PC-3 (cell line): Measurements from ENCODE around the gene ADCYAP1R1. TPM values are rescaled to one million over a fixed set of nuclear protein-coding genes. Genes with fewer than 3 reads are reported as not detected.

Experiments
- ATAC-seq: fragments of 200-7000 bp; cut with Tn5 transposase; 2 replicates; pipeline ENCODE4 v1.9.1; 2020; ENCODE audit warnings: mild to moderate bottlenecking, moderate library complexity
- BruUV-seq: library from RNA; stranded (reverse); fragments of 400-500 nt; replicated peaks from 2 replicates; lab custom pipeline; 2021; lab: Mats Ljungman, UMichigan
- CTCF ChIA-PET: fragments of 300-600 bp; sonication (Branson Sonifier 250); formaldehyde crosslinking; loops from one replicate; lab custom pipeline; 2022; ENCODE audit warnings: antibody characterized with exemption; lab: Charles Lee
- POLR2A ChIA-PET: fragments of 300-600 bp; sonication (Branson Sonifier 250); formaldehyde crosslinking; loops from one replicate; lab custom pipeline; 2022; ENCODE audit warnings: antibody characterized with exemption; ENCODE audit not compliant: unreplicated experiment; lab: Charles Lee
- DNase-seq: peaks from one replicate; pipeline ENCODE4 v3.0.0-alpha.2; 2015
- H2AFZ ChIP-seq: fragments of 300-600 bp; sonication (generic); 2 replicates; pipeline ENCODE4 v1.6.0; 2016; ENCODE audit warnings: antibody characterized with exemption, low read length
- H3F3A ChIP-seq: fragments of 300-600 bp; sonication (generic); one replicate; pipeline ENCODE4 v1.6.0; 2017; ENCODE audit warnings: antibody characterized with exemption, low read length, control low read depth, mild to moderate bottlenecking; ENCODE audit not compliant: unreplicated experiment
- H3K27ac ChIP-seq: fragments of 300-600 bp; sonication (generic); 2 replicates; pipeline ENCODE4 v1.5.1; 2016; ENCODE audit warnings: mild to moderate bottlenecking, low read length
- H3K27me3 ChIP-seq: fragments of 300-600 bp; sonication (generic); 2 replicates; pipeline ENCODE4 v1.6.1; 2016; ENCODE audit warnings: low read length, mixed read lengths
- H3K36me3 ChIP-seq: fragments of 300-600 bp; sonication (generic); 2 replicates; pipeline ENCODE4 v1.6.1; 2016; ENCODE audit warnings: low read depth, mixed run types, low read length, mixed read lengths
- H3K4me1 ChIP-seq: fragments of 300-600 bp; sonication (generic); 2 replicates; pipeline ENCODE4 v1.5.1; 2016; ENCODE audit warnings: low read length; ENCODE audit not compliant: insufficient read depth
- H3K4me2 ChIP-seq: fragments of 300-600 bp; sonication (generic); 2 replicates; pipeline ENCODE4 v1.6.0; 2016; ENCODE audit warnings: low read length
- H3K4me3 ChIP-seq: fragments of 300-600 bp; sonication (generic); 2 replicates; pipeline ENCODE4 v1.5.1; 2016; ENCODE audit warnings: mild to moderate bottlenecking, low read length, mixed read lengths
- H3K79me2 ChIP-seq: fragments of 300-600 bp; sonication (generic); 2 replicates; pipeline ENCODE4 v1.6.1; 2017; ENCODE audit warnings: low read length, mixed read lengths
- H3K9ac ChIP-seq: fragments of 300-600 bp; sonication (generic); 2 replicates; pipeline ENCODE4 v1.6.0; 2016; ENCODE audit warnings: mild to moderate bottlenecking, low read length
- H3K9me2 ChIP-seq: fragments of 300-600 bp; sonication (generic); replicated peaks from 2 replicates; pipeline ENCODE4 v1.6.1; 2016; ENCODE audit warnings: mixed run types, low read length, mixed read lengths
- H3K9me3 ChIP-seq: fragments of 300-600 bp; sonication (generic); 2 replicates; pipeline ENCODE4 v1.6.1; 2016; ENCODE audit warnings: low read length, mixed read lengths
- H4K20me1 ChIP-seq: fragments of 300-600 bp; sonication (generic); 2 replicates; pipeline ENCODE4 v1.6.1; 2016; ENCODE audit warnings: low read length, mixed read lengths
- CTCF ChIP-seq: fragments of 300-600 bp; sonication (generic); conservative IDR thresholded peaks from 2 replicates; pipeline ENCODE4 v1.5.1; 2017; ENCODE audit warnings: antibody characterized with exemption, low read depth, mild to moderate bottlenecking, low read length
- EZH2 ChIP-seq: fragments of 300-600 bp; sonication (generic); IDR thresholded peaks from one replicate; pipeline ENCODE4 v1.6.1; 2017; ENCODE audit warnings: antibody characterized with exemption, mild to moderate bottlenecking, low read length; ENCODE audit not compliant: unreplicated experiment
- EZH2phosphoT487 ChIP-seq: fragments of 300-600 bp; sonication (generic); IDR thresholded peaks from 2 replicates; pipeline ENCODE4 v1.6.1; 2018; ENCODE audit warnings: mild to moderate bottlenecking, antibody characterized with exemption, low read length, borderline replicate concordance
- intact Hi-C: fragments of 100-400 bp; cut with micrococcal nuclease; formaldehyde crosslinking; loops from 2 replicates; pipeline ENCODE4 v1.9.0; 2023
- total RNA-seq: library from RNA; depleted of rRNA; stranded (reverse); fragments of >200 nt; gene quantifications from 2 replicates; pipeline ENCODE4 v1.2.3, GENCODE V29; 2014

Gene ADCYAP1R1
- total RNA-seq, 1 experiment from 2014 or later: not detected

DNA sequence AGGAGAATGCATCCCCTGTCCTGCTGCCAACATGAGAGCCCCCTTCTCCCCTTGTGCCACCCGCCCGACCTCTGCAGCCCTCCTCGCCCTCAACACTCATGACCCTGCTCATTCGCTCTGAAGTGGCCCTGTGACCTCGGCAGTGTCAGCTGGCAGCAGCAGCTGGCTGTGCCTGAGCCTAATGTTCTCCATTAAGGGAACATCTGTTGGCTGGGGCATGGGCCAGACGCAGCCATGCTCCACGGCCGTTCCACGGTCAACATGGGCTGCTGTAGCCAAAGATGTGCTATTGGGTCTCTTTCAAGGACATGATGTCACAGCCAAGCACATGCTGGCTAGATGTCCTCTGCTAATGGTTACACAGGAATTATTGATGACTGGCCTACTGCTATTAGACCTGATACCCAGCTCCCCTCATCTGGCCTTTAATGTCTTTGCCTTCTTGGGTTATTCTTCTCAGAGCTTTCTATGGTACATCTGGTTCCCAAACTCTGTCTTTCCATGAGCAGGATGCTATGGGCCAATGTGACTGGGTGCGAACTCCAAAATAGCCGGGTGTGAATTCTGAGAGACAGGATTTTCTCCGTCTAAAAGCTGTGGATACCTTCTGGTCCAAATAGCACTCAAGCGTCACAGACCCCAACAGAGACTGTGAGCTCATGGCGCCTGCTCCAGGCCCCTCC lies 22.4 kb downstream of the ADCYAP1R1 start:
- no TSS peak for BruUV-seq
- H3K27me3 ChIP-seq: peaks cover 38% of the 10 kb centered on the region

DNA sequence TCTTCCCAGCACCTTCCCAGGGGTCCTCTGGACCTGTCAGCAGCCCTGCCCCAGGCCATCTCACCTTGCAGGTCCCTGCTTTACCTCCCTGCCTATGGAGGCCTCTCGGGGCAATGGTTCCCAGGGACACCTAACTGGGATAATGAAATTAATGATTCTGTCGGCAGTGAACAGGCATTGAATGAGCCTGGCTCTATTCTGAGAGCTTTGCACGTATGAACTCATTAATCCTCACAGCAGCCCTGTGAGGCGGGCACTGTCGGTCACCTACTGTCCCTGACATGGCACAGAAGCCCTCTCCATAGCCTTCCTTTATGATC lies 22.9 kb downstream of the ADCYAP1R1 start:
- CTCF ChIA-PET: no interaction called here
- POLR2A ChIA-PET: no interaction called here
- Histone ChIP-seq H3K9me3 (no peaks in the 10 kb centered on the region), H3K4me2 (no peak overlapping the region), H2AFZ (no peak overlapping the region), H3K9ac (no peak overlapping the region), H4K20me1 (no peaks in the 10 kb centered on the region), H3F3A (no peaks in the 10 kb centered on the region), H3K27me3 (peaks cover 43% of the 10 kb centered on the region), H3K4me3 (no peak overlapping the region), H3K79me2 (no peaks in the 10 kb centered on the region), H3K36me3 (no peaks in the 10 kb centered on the region), H3K4me1 (no peaks in the 10 kb centered on the region), H3K9me2 (no peaks in the 10 kb centered on the region), H3K27ac (no peak overlapping the region)
- DNase-seq (no peak), ATAC-seq (no peak)
- intact Hi-C loops: no loop called here
- TF ChIP-seq EZH2phosphoT487 (no peak), EZH2 (no peak), CTCF (no peak)
- no TSS peak for BruUV-seq

More for the DNA sequence above, 22.4 kb downstream of the ADCYAP1R1 start:
- DNase-seq: no peak
- CTCF ChIA-PET: no interaction called here
- H4K20me1 ChIP-seq: no peaks in the 10 kb centered on the region
- no peak overlapping the region for H3K4me3 ChIP-seq
- no peak overlapping the region for H2AFZ ChIP-seq
- no peaks in the 10 kb centered on the region for H3K4me1 ChIP-seq
- H3K9me2 ChIP-seq: no peaks in the 10 kb centered on the region
- H3K27ac ChIP-seq: no peak overlapping the region
- no peaks in the 10 kb centered on the region for H3K79me2 ChIP-seq
- POLR2A ChIA-PET: no interaction called here
- no peak for ATAC-seq
- no peaks in the 10 kb centered on the region for H3K9me3 ChIP-seq
- H3K9ac ChIP-seq: no peak overlapping the region
- H3K36me3 ChIP-seq: no peaks in the 10 kb centered on the region
- TF ChIP-seq CTCF (no peak), EZH2phosphoT487 (no peak), EZH2 (no peak)
- H3F3A ChIP-seq: no peaks in the 10 kb centered on the region
- no peak overlapping the region for H3K4me2 ChIP-seq
- intact Hi-C loops: no loop called here

DNA sequence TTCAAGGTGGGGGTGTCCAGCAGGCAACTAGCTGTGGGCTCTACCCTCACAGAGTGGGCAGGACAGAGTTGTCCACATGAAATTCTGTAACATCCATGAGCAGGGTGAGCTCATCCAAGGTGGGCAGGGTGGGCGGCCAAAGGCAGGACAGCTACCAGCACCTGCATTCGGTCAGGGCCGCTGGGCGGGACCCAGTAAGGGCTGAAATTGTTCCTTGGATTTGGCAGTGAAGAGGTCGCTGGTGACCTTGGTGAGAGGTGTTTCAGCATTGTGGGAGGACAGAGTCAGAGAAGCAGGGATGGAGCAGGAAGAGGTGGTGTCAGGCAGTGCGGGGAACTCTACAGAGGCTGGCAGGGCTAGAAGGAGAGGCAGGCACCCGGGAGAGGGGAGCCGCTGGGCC lies 23.9 kb downstream of the ADCYAP1R1 start:
- H3K9ac ChIP-seq: no peak overlapping the region
- no TSS peak for BruUV-seq
- intact Hi-C loops: no loop called here
- no peaks in the 10 kb centered on the region for H3K36me3 ChIP-seq
- POLR2A ChIA-PET: no interaction called here
- no peaks in the 10 kb centered on the region for H3K9me2 ChIP-seq
- H3K4me2 ChIP-seq: no peak overlapping the region
- no peak overlapping the region for H3K27ac ChIP-seq
- no peak overlapping the region for H3K4me3 ChIP-seq
- no peaks in the 10 kb centered on the region for H3K9me3 ChIP-seq
- H4K20me1 ChIP-seq: no peaks in the 10 kb centered on the region
- TF ChIP-seq EZH2phosphoT487: no peak
- TF ChIP-seq EZH2: no peak
- no peak for TF ChIP-seq CTCF
- peaks cover 45% of the 10 kb centered on the region for H3K27me3 ChIP-seq
- H3K79me2 ChIP-seq: no peaks in the 10 kb centered on the region
- H3K4me1 ChIP-seq: no peaks in the 10 kb centered on the region
- H3F3A ChIP-seq: no peaks in the 10 kb centered on the region
- DNase-seq: no peak
- no peak for ATAC-seq
- no peak overlapping the region for H2AFZ ChIP-seq
- CTCF ChIA-PET: no interaction called here
